Cardiac muscle cell (in vitro differentiated cells and primary cell): Measurements from ENCODE around the gene PNCK. TPM values are rescaled to one million over a fixed set of nuclear protein-coding genes. Genes with fewer than 3 reads are reported as not detected.
"Not testable (repeated sequence)": the region's sequence is repeated elsewhere in the genome, so short reads cannot be mapped to it uniquely, and the experiment has no call there.

Source experiments
- DNase-seq, 2 donors: peaks; one replicate each; pipeline versions ENCODE4 v3.0.0 to v3.0.0-alpha.2; 2010 to 2017; ENCODE audit warnings: low read depth in 1 of 2, low spot score in 1 of 2
- H3K27ac ChIP-seq: fragments of 200-600 bp; sonication (generic); 2 replicates; pipeline ENCODE4 v1.5.1; 2016
- H3K27me3 ChIP-seq: fragments of 200-600 bp; sonication (generic); 2 replicates; pipeline ENCODE4 v1.6.0; 2016; ENCODE audit warnings: control low read depth
- H3K36me3 ChIP-seq: fragments of 200-600 bp; sonication (generic); 2 replicates; pipeline ENCODE4 v1.5.1; 2016; ENCODE audit warnings: control low read depth
- H3K4me1 ChIP-seq: fragments of 200-600 bp; sonication (generic); 2 replicates; pipeline ENCODE4 v1.8.1; 2017; ENCODE audit warnings: low read depth, mild to moderate bottlenecking, mixed run types
- H3K4me3 ChIP-seq: fragments of 200-600 bp; sonication (generic); 2 replicates; pipeline ENCODE4 v1.5.1; 2016; ENCODE audit warnings: mild to moderate bottlenecking
- H3K9me3 ChIP-seq: fragments of 200-600 bp; sonication (generic); 2 replicates; pipeline ENCODE4 v1.5.1; 2017; ENCODE audit warnings: low read depth, mild to moderate bottlenecking, control low read depth
- polyA plus RNA-seq: library from polyadenylated mRNA; unstranded; fragments of >200 nt; fragmentation: Nextera tagmentation; extraction: Ambion mirVana; gene quantifications from 2 replicates; pipeline ENCODE4 v1.2.1, GENCODE V29; 2016
- total RNA-seq: library from RNA; depleted of rRNA; stranded (reverse); fragments of >200 nt; gene quantifications from 2 replicates; pipeline ENCODE4 v1.2.3, GENCODE V29; 2016
- TF ChIP-seq, protein P1 (sequence below): IDR thresholded peaks from 2 replicates; pipeline ENCODE4 v1.5.1; 2012; ENCODE audit warnings: low read depth, mild to moderate bottlenecking, low read length

The PNCK gene
- total and polyA plus RNA-seq, 2 experiments from 2014 or later, result 14.5 to 23.5 TPM

GRCh38 chrX:153714256-153714655 lies 40.6 kb upstream of the PNCK start:
- Histone ChIP-seq H3K36me3 (peaks cover 4% of the 10 kb centered on the region), H3K27ac (no peak overlapping the region), H3K4me3 (no peak overlapping the region), H3K4me1 (no peaks in the 10 kb centered on the region), H3K9me3 (no peaks in the 10 kb centered on the region), H3K27me3 (no peaks in the 10 kb centered on the region)
- no peak for DNase-seq
- TF ChIP-seq, protein P1, sequence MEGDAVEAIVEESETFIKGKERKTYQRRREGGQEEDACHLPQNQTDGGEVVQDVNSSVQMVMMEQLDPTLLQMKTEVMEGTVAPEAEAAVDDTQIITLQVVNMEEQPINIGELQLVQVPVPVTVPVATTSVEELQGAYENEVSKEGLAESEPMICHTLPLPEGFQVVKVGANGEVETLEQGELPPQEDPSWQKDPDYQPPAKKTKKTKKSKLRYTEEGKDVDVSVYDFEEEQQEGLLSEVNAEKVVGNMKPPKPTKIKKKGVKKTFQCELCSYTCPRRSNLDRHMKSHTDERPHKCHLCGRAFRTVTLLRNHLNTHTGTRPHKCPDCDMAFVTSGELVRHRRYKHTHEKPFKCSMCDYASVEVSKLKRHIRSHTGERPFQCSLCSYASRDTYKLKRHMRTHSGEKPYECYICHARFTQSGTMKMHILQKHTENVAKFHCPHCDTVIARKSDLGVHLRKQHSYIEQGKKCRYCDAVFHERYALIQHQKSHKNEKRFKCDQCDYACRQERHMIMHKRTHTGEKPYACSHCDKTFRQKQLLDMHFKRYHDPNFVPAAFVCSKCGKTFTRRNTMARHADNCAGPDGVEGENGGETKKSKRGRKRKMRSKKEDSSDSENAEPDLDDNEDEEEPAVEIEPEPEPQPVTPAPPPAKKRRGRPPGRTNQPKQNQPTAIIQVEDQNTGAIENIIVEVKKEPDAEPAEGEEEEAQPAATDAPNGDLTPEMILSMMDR, result no peak

DNA sequence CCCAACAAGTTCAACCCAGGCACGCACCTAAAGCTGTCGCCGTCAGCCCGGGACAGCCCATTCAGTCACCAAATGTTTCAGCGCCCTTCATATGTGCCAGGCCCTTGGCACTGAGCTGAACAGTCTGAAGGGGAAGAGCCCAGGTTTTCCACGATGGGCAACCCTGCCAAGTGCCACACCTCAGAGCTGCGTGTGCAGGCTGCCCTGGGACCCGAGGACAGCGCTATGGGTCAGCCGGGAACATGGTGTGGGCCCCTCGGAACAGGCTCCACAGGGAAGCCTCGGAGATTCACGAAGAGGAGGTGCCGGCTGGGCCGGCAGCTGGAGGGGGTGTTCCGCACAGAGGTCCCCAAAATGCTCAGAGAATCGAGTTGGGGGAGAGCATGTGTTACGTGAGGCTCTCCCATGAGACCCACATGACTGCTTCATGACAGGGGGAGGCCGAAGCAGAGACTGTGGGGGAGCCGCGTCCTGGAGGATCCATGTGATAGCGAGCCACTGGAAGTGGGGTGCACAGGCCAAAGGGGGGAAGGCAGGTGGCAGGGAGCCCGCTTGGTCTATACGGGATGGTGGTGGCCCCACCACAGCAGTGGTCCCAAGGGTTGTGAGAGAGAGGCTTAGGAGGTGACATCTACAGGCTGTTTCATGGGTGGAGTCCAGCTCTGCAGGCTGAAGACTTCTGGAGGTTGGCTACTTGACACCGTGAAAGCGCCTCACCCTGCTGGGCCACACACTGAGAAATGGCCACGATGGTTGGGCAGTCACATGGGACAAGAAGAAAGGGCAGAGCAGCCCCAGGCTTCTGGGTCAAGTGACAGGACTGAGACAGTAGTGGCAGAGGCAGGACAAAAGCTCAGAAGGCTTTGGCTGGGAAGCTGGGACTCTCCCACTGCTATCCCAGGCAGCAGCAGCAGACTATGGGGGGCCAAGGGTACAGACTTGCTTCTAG lies 36.4 kb upstream of the PNCK start:
- Histone ChIP-seq H3K27ac (no peak overlapping the region), H3K9me3 (no peaks in the 10 kb centered on the region), H3K36me3 (no peaks in the 10 kb centered on the region), H3K4me1 (peaks cover 8% of the 10 kb centered on the region), H3K27me3 (no peaks in the 10 kb centered on the region), H3K4me3 (no peak overlapping the region)
- TF ChIP-seq, protein P1, result no peak
- DNase-seq, result no peak

GRCh38 chrX:153708415-153708814 lies 34.8 kb upstream of the PNCK start:
- Histone ChIP-seq H3K36me3 (no peaks in the 10 kb centered on the region), H3K27ac (peak overlapping the region; percentile 57), H3K4me3 (no peak overlapping the region), H3K9me3 (no peaks in the 10 kb centered on the region), H3K27me3 (no peaks in the 10 kb centered on the region), H3K4me1 (peaks cover 8% of the 10 kb centered on the region)
- DNase-seq, result peak; percentile 70 to 78
- TF ChIP-seq, protein P1, result peak; percentile 61

- no peaks in the 10 kb centered on the region for H3K27me3 ChIP-seq
- H3K4me1 ChIP-seq, result peaks cover 8% of the 10 kb centered on the region
- H3K27ac ChIP-seq, result no peak overlapping the region
- no peak overlapping the region for H3K4me3 ChIP-seq
- no peak for DNase-seq
- no peaks in the 10 kb centered on the region for H3K9me3 ChIP-seq
- H3K36me3 ChIP-seq, result no peaks in the 10 kb centered on the region
- TF ChIP-seq, protein P1, result no peak
Observed at GRCh38 chrX:153707406-153707805, 33.8 kb upstream of the PNCK start.

DNA sequence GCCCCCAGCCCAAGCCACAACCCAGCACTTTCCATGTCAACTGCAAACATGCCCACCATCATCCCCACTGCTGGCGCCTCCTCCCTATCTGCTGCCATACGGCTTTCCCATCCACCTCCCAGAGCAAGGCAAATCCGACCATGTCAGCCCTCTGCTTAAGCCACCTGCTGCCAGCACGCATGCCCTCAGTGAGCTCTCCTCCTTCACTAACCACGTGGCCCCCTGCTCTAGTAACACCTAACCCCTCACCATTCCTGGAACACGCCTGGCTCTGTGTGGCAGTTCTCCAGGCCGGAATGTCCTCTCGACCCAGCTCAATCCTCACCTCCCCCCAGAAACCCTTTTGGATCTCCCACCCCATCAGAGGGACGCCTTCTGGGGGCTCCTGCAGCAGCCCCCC lies 33.2 kb upstream of the PNCK start:
- peaks cover under 1% of the 10 kb centered on the region for H3K36me3 ChIP-seq
- DNase-seq, result no peak
- H3K9me3 ChIP-seq, result no peaks in the 10 kb centered on the region
- no peak overlapping the region for H3K4me3 ChIP-seq
- peaks cover 8% of the 10 kb centered on the region for H3K4me1 ChIP-seq
- TF ChIP-seq, protein P1, result no peak
- no peak overlapping the region for H3K27ac ChIP-seq
- H3K27me3 ChIP-seq, result no peaks in the 10 kb centered on the region

GRCh38 chrX:153705403-153706060 lies 31.9 kb upstream of the PNCK start:
- H3K27ac ChIP-seq, result peak overlapping the region; percentile 81
- H3K4me3 ChIP-seq, H3K27me3 ChIP-seq, H3K36me3 ChIP-seq, H3K4me1 ChIP-seq, H3K9me3 ChIP-seq: not testable (repeated sequence)
- DNase-seq, result peak in 1 of 2 donors; percentile 26

- H3K27me3 ChIP-seq, DNase-seq, H3K4me3 ChIP-seq, H3K4me1 ChIP-seq, H3K36me3 ChIP-seq, H3K9me3 ChIP-seq: not testable (repeated sequence)
- H3K27ac ChIP-seq, result peak overlapping the region; percentile 81
Observed at GRCh38 chrX:153704631-153705402, 31.2 kb upstream of the PNCK start.
